ENCODE measurements around the gene WFIKKN2.

WFIKKN2 gene

GRCh38 chr17:50835301-50836234, at the start of gene WFIKKN2:
Gene WFIKKN2 (plus strand): TSS chr17:50835586. CDS start chr17:50835938, 352 bp downstream.
- no peak within 1 kb of the TSS for H3K4me3 ChIP-seq (ENCODE audit: low read depth, low read length)
- DNase-seq (ENCODE audit: low read depth): no peak
- TF ChIP-seq CTCF (IDR thresholded peaks at IDR 0.05; ENCODE audit: low read depth, low read length, missing control alignments): no peak

GRCh38 chr17:50785946-50786570, 49.3 kb upstream of the WFIKKN2 start:
- no peak for TF ChIP-seq CTCF (IDR thresholded peaks at IDR 0.05; ENCODE audit: low read depth, low read length, missing control alignments)
- DNase-seq (ENCODE audit: low read depth): no peak
- H3K4me3 ChIP-seq (ENCODE audit: low read depth, low read length): no peak overlapping the region

- no peak overlapping the region for H3K4me3 ChIP-seq (ENCODE audit: low read depth, low read length)
- no peak for TF ChIP-seq CTCF (IDR thresholded peaks at IDR 0.05; ENCODE audit: low read depth, low read length, missing control alignments)
Measured at GRCh38 chr17:50787106-50787505, 48.3 kb upstream of the WFIKKN2 start.

GRCh38 chr17:50790618-50791017, 44.8 kb upstream of the WFIKKN2 start:
- DNase-seq (ENCODE audit: low read depth): no peak
- H3K4me3 ChIP-seq (ENCODE audit: low read depth, low read length): no peak overlapping the region
- TF ChIP-seq CTCF (IDR thresholded peaks at IDR 0.05; ENCODE audit: low read depth, low read length, missing control alignments): no peak

More at GRCh38 chr17:50787106-50787505, 48.3 kb upstream of the WFIKKN2 start:
- DNase-seq (ENCODE audit: low read depth): no peak

GRCh38 chr17:50792132-50792531, 43.3 kb upstream of the WFIKKN2 start:
- H3K4me3 ChIP-seq (ENCODE audit: low read depth, low read length): no peak overlapping the region
- TF ChIP-seq CTCF (IDR thresholded peaks at IDR 0.05; ENCODE audit: low read depth, low read length, missing control alignments): no peak
- DNase-seq (ENCODE audit: low read depth): no peak

- no peak overlapping the region for H3K4me3 ChIP-seq (ENCODE audit: low read depth, low read length)
- DNase-seq (ENCODE audit: low read depth): no peak
- TF ChIP-seq CTCF (IDR thresholded peaks at IDR 0.05; ENCODE audit: low read depth, low read length, missing control alignments): no peak
Measured at GRCh38 chr17:50793007-50793406, 42.4 kb upstream of the WFIKKN2 start.

All from GM12864 (cell line).